OCI-LY1 (cell line): Measurements from ENCODE around the gene EVI2A.

Source experiments
- CTCF ChIP-seq: fragments of 200-600 bp; sonication (generic), shearing (Covaris generic); IDR thresholded peaks from 2 replicates; pipeline ENCODE4 v1.5.1; 2017; ENCODE audit warnings: mild to moderate bottlenecking, antibody characterized with exemption, low read length, moderate library complexity, mixed read lengths
- EZH2 ChIP-seq: fragments of 200-600 bp; sonication (generic), shearing (Covaris generic); IDR thresholded peaks from 2 replicates; pipeline ENCODE4 v1.8.0; 2017; ENCODE audit warnings: borderline replicate concordance, mixed run types, mild to moderate bottlenecking, antibody characterized with exemption, low read length, moderate library complexity, mixed read lengths

- TF ChIP-seq CTCF (no peak), EZH2 (no peak)
Observed at GRCh38 chr17:31320241-31320640, 1.2 kb downstream of the EVI2A start.
